Measurements from ENCODE around the gene CACNA2D3. TPM values are rescaled to one million over a fixed set of nuclear protein-coding genes. Genes with fewer than 3 reads are reported as not detected.

The CACNA2D3 gene
- total RNA-seq, 2 donors from 2014 or later, result 0.97 TPM; not detected in 1

- H3K36me3 ChIP-seq (ENCODE audit: control insufficient read depth, insufficient read depth, low read length), result no peaks in the 10 kb centered on the region
- no peak overlapping the region for H3K4me3 Mint-ChIP-seq
- no peaks in the 10 kb centered on the region for H3K9me3 ChIP-seq (ENCODE audit: control insufficient read depth, low read length)
- no peaks in the 10 kb centered on the region for H3K36me3 Mint-ChIP-seq (ENCODE audit: low read depth)
- peak overlapping the region; percentile 5 for H3K27ac Mint-ChIP-seq
- DNase-seq, result no peak
- peaks cover 15% of the 10 kb centered on the region for H3K4me1 Mint-ChIP-seq
- no peaks in the 10 kb centered on the region for H3K9me3 Mint-ChIP-seq
- H3K27me3 ChIP-seq (ENCODE audit: control insufficient read depth, insufficient read depth, low read length, poor library complexity, severe bottlenecking), result peaks cover 6% of the 10 kb centered on the region
- H3K9ac ChIP-seq (ENCODE audit: extremely low read depth, low read length, poor library complexity, severe bottlenecking), result no peak overlapping the region
- peaks cover 8% of the 10 kb centered on the region for H3K4me1 ChIP-seq (ENCODE audit: control insufficient read depth, insufficient read depth, low read length)
- TF ChIP-seq, protein P1, sequence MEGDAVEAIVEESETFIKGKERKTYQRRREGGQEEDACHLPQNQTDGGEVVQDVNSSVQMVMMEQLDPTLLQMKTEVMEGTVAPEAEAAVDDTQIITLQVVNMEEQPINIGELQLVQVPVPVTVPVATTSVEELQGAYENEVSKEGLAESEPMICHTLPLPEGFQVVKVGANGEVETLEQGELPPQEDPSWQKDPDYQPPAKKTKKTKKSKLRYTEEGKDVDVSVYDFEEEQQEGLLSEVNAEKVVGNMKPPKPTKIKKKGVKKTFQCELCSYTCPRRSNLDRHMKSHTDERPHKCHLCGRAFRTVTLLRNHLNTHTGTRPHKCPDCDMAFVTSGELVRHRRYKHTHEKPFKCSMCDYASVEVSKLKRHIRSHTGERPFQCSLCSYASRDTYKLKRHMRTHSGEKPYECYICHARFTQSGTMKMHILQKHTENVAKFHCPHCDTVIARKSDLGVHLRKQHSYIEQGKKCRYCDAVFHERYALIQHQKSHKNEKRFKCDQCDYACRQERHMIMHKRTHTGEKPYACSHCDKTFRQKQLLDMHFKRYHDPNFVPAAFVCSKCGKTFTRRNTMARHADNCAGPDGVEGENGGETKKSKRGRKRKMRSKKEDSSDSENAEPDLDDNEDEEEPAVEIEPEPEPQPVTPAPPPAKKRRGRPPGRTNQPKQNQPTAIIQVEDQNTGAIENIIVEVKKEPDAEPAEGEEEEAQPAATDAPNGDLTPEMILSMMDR (conservative IDR thresholded peaks at IDR 0.05), result no peak
- no peak overlapping the region for H3K4me3 ChIP-seq (ENCODE audit: low read length)
- no peaks in the 10 kb centered on the region for H3K27me3 Mint-ChIP-seq (ENCODE audit: insufficient read depth)
- 85 to 89% methylated on average over 5 to 8 of the region's 8 CpGs for WGBS, 2 experiments (ENCODE audit: insufficient coverage in 1 of 2, insufficient read length in 1 of 2)
- H3K27ac ChIP-seq (ENCODE audit: low read depth, low read length), result no peak overlapping the region
Observed at GRCh38 chr3:54873059-54874010, 751.0 kb downstream of the CACNA2D3 start.

DNA sequence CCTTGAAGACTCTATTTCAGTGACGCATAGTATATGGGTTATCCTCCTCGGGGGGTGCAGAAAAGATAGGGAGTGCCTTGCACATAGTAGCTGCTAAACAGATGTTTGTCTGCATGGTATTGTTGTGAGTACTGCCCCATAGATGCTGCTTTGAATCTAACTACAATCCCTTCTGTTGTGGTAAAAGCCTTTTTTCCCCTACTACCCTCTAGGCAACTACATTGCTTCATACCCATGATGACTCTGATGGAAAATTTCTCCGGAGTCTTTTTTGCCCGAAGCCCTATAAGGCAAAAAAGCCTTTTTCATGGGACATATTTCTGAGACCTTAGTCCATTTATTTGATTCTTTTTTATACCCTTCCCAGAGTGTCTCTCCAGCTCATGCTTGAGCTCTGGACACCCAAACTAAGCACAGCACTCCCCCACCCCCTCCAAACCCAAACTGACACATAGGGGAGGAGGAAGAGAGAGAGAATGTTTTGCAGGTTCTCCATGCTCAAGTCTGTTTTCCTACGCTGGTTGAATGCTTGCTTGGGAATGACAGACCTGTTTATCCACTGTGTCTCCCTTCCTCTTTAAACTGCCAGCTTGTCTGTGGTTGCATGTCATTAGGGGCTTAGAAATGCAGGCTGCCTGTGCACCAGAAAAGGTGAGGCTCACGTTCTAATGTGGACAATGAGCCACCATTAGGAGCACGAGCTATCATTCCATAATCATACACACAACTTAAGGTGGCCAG is 752.6 kb downstream of the CACNA2D3 start:
- no peaks in the 10 kb centered on the region for H3K9me3 Mint-ChIP-seq
- no peaks in the 10 kb centered on the region for H3K9me3 ChIP-seq (ENCODE audit: control insufficient read depth, low read length)
- H3K27me3 ChIP-seq (ENCODE audit: control insufficient read depth, insufficient read depth, low read length, poor library complexity, severe bottlenecking), result peaks cover 6% of the 10 kb centered on the region
- no peak for DNase-seq
- peaks cover 8% of the 10 kb centered on the region for H3K4me1 ChIP-seq (ENCODE audit: control insufficient read depth, insufficient read depth, low read length)
- TF ChIP-seq, protein P1 (conservative IDR thresholded peaks at IDR 0.05), result no peak
- no peaks in the 10 kb centered on the region for H3K27me3 Mint-ChIP-seq (ENCODE audit: insufficient read depth)
- no peaks in the 10 kb centered on the region for H3K36me3 ChIP-seq (ENCODE audit: control insufficient read depth, insufficient read depth, low read length)
- WGBS, 2 experiments (ENCODE audit: insufficient coverage in 1 of 2, insufficient read length in 1 of 2), result 87 to 100% methylated on average over 4 to 7 of the region's 7 CpGs
- H3K4me1 Mint-ChIP-seq, result peaks cover 15% of the 10 kb centered on the region
- no peak overlapping the region for H3K27ac Mint-ChIP-seq
- no peak overlapping the region for H3K4me3 ChIP-seq (ENCODE audit: low read length)
- H3K4me3 Mint-ChIP-seq, result no peak overlapping the region
- no peaks in the 10 kb centered on the region for H3K36me3 Mint-ChIP-seq (ENCODE audit: low read depth)
- no peak overlapping the region for H3K27ac ChIP-seq (ENCODE audit: low read depth, low read length)
- H3K9ac ChIP-seq (ENCODE audit: extremely low read depth, low read length, poor library complexity, severe bottlenecking), result no peak overlapping the region

GRCh38 chr3:54875596-54876268 is 753.4 kb downstream of the CACNA2D3 start:
- no peaks in the 10 kb centered on the region for H3K27me3 Mint-ChIP-seq (ENCODE audit: insufficient read depth)
- no peaks in the 10 kb centered on the region for H3K9me3 ChIP-seq (ENCODE audit: control insufficient read depth, low read length)
- H3K4me3 ChIP-seq (ENCODE audit: low read length), result no peak overlapping the region
- H3K27ac ChIP-seq (ENCODE audit: low read depth, low read length), result no peak overlapping the region
- no peaks in the 10 kb centered on the region for H3K36me3 ChIP-seq (ENCODE audit: control insufficient read depth, insufficient read depth, low read length)
- DNase-seq, result no peak
- no peaks in the 10 kb centered on the region for H3K36me3 Mint-ChIP-seq (ENCODE audit: low read depth)
- H3K4me1 ChIP-seq (ENCODE audit: control insufficient read depth, insufficient read depth, low read length), result peaks cover 8% of the 10 kb centered on the region
- no peaks in the 10 kb centered on the region for H3K9me3 Mint-ChIP-seq
- TF ChIP-seq, protein P1 (conservative IDR thresholded peaks at IDR 0.05), result no peak
- H3K27ac Mint-ChIP-seq, result peak overlapping the region; percentile 57
- H3K4me3 Mint-ChIP-seq, result no peak overlapping the region
- 92 to 99% methylated on average over 7 to 8 of the region's 8 CpGs for WGBS, 2 experiments (ENCODE audit: insufficient coverage in 1 of 2, insufficient read length in 1 of 2)
- H3K4me1 Mint-ChIP-seq, result peaks cover 15% of the 10 kb centered on the region
- peaks cover 11% of the 10 kb centered on the region for H3K27me3 ChIP-seq (ENCODE audit: control insufficient read depth, insufficient read depth, low read length, poor library complexity, severe bottlenecking)
- no peak overlapping the region for H3K9ac ChIP-seq (ENCODE audit: extremely low read depth, low read length, poor library complexity, severe bottlenecking)

All from endodermal cell (in vitro differentiated cells).